DMS114 treated with DMSO at 0.1 percent for 48 hours (cell line): ENCODE measurements around the gene DSCAM.

Experiments
- DNase-seq: peaks from one replicate; lab custom pipeline; 2025; ENCODE audit not compliant: unreplicated experiment; lab: John Stamatoyannopoulos, UW

The DSCAM gene

DNA sequence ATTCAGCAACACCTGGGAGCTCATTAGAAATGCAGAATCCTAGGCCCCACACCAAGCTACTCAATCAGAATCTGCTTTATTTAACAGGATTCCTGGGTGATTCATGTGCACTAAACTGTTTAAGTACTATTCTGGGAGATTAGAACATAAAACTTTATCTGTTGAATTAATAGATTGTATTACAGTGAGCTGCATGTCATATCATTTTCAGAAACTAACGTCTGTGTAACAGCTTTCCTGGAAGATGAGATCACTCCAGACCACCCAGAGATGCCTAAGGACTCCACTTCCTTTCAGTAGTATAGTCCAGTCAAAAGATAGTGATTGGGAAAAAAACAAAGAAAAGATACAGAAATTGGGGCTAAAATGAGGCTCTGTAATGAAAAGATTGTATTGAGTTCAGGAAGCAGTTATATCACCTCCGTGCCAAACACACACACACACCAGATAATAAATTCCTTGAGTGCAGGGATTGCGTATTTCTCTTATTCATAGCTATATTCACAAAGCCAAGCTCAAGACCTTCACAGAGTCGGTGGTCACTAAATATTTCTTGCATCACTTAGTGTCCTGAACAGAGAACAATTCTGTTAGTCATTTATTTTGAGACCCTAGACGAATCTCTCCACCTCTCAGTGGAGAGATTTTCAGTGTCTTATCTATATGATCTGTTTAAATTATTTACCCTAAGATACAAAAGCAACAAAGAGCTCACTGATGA lies 178.2 kb downstream of the DSCAM start:
- DNase-seq: no peak

DNA sequence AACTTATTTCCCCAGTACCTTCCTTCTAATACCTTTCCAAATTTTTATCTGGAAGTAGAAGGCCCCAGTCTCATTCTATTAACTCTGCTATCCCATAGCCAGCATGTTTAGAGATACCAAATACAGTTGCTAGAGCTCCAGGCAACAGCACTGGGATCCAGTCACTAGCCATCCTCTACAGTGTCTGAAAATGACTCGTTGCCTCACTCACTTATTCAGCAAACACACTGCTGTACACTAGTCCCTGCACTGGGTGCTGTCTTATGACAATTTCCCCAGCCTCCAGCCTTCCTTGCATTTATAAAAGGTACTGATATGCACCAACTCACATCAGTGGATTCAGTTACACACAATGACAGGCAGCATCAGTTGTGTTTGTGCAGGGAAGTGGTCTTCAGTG lies 179.0 kb downstream of the DSCAM start:
- no peak for DNase-seq

GRCh38 chr21:40662889-40663288 lies 184.1 kb downstream of the DSCAM start:
- no peak for DNase-seq

DNA sequence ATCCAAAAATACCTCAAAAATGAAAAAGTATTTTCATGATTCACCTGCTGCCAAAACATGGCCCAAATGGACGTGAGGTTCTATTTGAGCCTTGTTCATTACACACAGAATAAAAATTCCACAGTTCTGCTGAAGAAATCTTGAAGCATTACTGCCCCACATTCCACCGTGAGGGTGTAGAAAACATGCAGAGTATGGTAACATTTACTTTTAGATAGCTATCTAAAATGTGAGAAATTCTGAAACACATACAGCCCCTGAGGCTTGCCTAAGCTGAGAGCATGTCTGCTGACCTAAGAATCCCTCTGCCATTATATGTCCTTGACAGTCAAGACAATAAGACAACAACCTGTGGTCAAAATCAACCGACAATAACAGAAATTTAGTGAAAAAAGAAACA lies 186.5 kb downstream of the DSCAM start:
- no peak for DNase-seq

GRCh38 chr21:40658311-40658710 lies 188.6 kb downstream of the DSCAM start:
- no peak for DNase-seq

DNA sequence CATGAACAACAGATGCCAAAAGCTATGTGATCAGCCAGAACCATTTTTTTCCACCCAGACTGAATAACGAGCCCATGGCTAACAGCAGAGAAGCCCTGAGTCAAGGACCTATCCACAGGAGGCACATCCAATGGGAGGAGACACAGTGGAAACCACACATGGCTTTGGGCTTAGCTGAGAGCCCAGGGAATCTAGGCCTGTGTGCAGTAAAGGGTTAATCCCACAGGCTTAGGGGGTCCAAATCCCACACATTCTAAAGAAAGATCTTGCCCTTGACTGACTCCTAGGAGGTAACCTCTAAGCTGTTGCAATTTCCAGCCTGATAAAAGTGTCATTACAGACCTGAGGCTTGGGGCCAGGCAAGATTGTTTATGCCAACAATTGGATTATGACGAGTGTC lies 194.5 kb downstream of the DSCAM start:
- no peak for DNase-seq

- no peak for DNase-seq
These were observed 199.3 kb downstream of the DSCAM start for GRCh38 chr21:40647706-40648105.

DNA sequence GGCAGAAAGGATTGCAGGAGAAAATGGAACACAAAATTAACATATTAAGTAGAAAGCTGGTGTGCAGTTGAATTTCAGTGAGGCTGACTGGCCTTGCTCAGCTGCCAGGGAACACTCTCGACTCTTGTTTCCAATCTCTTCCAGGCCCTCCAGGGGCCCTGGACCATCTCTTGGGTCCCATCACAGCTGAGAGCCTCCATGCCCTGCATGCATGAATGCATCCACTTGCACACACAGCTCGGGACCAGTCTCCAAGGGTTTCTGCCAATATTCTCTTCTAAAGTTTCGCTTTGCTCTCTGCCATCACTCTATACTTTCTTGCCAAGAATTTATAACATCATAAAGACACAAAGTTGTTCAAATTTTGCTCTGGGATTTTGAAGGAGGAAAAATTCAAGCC lies 200.3 kb downstream of the DSCAM start:
- no peak for DNase-seq

GRCh38 chr21:40641042-40641441 lies 205.9 kb downstream of the DSCAM start:
- no peak for DNase-seq

DNA sequence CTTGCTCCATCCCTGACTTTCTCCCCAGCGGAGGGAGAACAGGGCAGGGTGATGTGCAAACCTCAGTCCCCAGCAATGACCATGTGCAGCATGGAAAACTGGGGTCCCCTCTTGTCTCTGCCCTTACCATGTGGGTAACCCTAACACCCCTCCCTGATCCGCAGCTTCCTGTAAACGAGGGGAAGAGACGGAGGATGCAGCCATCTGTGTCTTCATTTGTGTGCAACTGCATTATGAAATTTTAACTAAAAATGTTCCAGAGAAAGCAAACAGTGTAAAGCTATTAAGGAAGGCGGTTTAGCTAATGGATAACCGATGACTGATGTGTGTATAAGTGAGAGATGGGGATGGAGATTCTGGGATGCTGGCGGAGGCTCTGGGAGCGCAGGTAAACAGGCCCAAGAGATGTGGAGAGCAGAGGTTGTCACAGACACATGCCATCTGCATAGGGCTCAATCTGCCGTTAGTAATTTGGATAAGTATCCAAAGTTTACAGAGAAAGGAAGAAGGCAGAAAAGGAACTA lies 206.6 kb downstream of the DSCAM start:
- no peak for DNase-seq

- DNase-seq: no peak
These were observed 207.3 kb downstream of the DSCAM start for GRCh38 chr21:40639616-40640194.

GRCh38 chr21:40638466-40639251 lies 208.3 kb downstream of the DSCAM start:
- DNase-seq: no peak

DNA sequence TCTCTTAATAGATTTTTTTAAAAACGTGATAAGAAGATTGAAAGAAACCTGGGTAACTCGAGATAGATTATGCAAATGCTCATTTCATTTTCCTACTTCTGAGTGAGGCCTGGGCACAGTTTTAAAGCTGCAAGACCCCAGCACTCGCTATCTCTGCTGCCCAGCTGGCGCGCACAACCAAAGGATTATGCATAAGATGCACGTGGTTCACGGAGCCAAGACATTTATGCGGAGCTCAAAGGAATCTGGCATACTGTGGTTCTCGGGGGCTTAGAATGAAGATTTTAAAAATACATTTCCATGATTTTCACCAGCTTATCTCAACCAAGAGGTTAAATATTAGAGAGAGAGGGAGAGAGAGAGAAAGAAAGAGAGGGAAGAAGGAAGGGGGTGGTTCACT lies 210.9 kb downstream of the DSCAM start:
- DNase-seq: no peak

DNA sequence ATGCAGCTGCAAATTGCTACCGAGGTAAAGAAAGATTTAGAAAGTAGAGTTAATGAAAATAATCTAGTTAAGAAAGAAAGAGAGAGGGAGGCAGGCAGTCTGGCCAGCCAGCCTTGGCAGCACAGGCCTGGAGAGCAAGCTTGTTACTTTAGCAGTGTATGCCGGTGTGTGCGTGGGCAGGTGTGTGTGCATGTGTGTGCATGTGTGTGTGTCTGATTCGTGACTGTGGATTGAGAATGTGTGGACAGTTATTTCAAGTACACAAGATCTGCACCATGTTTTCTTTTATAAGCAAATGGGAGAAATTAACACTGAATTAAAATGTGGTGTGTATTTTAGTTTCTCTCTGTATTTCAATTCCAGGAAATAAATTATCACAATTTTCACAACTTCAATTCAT lies 211.6 kb downstream of the DSCAM start:
- DNase-seq: no peak

- DNase-seq: no peak
These were observed 212.8 kb downstream of the DSCAM start for GRCh38 chr21:40634141-40634540.

DNA sequence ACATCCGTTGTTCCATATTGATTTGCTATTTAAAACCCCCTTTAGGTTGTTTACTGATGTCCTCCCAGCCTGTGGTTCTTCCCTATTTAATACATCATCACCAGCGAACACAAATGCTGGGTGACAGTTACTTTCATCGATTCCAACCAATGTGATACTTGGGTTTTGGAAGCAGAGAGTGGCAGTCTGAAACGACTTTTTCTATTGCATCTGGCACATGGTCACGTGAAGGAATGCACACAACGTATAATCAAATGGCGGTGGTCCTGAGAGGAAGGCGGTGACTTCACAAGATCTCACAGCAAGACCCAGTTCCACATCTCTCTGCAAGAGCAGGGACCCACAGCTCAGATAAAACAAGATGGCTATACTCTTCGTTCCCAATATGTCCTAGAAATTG lies 213.9 kb downstream of the DSCAM start:
- DNase-seq: no peak

DNA sequence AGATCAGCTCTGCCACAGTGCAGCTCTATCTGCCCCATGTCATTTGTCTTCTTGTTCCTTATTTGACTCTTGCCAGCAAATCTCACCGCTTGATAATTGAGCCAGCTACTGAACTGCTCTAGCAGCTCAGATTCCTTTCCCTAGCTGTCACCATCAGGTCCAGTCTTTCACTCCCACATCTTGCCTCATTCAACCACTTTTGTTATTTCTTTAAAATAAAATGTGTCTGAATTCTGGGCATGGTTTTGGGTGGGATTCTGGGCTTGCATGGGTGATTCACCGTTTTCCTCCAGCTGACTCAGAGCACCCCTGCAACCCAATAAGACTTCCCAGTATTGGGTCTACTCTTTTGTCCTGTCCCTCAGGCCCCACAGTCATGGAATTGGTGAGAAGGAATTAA lies 215.7 kb downstream of the DSCAM start:
- no peak for DNase-seq

- DNase-seq: no peak
These were observed 221.0 kb downstream of the DSCAM start for GRCh38 chr21:40625991-40626390.

DNA sequence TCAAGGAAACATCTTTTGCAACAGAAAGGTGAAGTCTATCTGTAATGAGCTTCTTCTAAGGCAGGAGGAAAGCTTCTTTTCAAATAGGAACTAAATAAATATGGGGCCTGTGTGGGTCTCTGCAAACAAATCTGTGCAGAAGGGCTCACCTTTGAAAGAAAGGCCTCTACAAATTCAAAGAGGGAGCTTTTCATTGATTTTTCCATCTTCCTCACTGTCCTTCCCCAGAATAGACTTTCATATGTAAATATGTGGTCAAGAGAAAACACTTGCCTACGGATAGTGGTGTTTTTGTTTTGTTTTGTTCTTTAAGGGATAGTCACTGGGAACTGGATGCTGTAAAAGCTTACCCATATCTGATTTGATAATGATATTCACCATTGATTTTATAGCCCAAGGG lies 223.4 kb downstream of the DSCAM start:
- DNase-seq: no peak

GRCh38 chr21:40622531-40622930 lies 224.4 kb downstream of the DSCAM start:
- DNase-seq: no peak

DNA sequence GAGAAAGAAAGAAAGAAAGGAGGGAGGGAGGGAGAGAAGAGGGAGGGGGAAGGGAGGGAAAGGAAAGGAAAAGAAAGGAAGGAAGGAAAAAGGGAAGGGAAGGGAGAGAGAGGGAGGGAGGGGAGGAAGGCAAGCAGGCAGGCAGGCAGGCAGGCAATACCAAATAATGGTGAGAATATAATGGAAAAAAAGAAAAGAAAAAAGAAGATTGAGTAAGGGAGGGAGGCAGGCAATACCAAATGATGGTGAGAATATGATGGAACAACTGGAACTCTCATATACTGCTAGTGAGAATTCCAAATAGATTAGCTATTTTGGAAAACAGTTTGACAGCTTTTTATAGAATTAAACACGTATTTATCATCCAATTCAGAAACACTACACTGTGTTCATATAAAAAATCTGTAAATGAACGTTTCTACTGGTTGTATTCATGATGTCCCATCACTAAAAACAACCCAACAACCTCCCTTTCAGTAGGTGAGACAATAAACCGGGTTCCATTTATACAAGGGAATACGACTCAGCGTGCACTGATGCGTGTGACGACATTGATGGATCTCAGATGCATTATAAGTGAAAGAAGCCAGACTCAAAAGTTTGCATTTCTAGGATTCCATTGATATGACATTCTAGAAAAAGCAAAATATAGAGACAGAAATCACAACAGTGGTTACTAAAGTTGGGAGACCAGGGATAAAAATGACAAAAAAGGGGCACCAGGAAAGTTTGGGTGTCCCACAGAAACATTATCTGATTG lies 226.4 kb downstream of the DSCAM start:
- DNase-seq: no peak
